ENCODE results near the gene WDR26. TPM values are rescaled to one million over a fixed set of nuclear protein-coding genes. Genes with fewer than 3 reads are reported as not detected.

WDR26 gene
- total and polyA plus RNA-seq, 9 of the 15 experiments (the other 6 are each of a cell fraction or from before 2014, with no cell fraction given), result 11.5 to 66.0 (median 39.8) TPM

GRCh38 chr1:224447971-224448370 is 13.4 kb upstream of the WDR26 start:
- FAIRE-seq (no peak), DNase-seq (ENCODE audit: extremely low read depth in 1 of 4, low spot score in 3 of 4) (no peak), ATAC-seq (no peak)
- Histone ChIP-seq H3K27me3 (ENCODE audit: control insufficient read depth in 2 of 2, insufficient read depth in 2 of 2, low read length in 2 of 2) (no peaks in the 10 kb centered on the region), H2AFZ (ENCODE audit: low read depth, low read length) (no peak overlapping the region), H3K27ac (ENCODE audit: extremely low read depth, low read depth, low read length) (no peak overlapping the region), H3K4me1 (replicated peaks in 1 of 2; ENCODE audit: control insufficient read depth in 2 of 2, insufficient read depth in 2 of 2, low read length in 2 of 2) (no peaks in the 10 kb centered on the region), H3K9ac (ENCODE audit: insufficient read depth in 1 of 2, low read depth in 2 of 2, low read length in 2 of 2) (no peak overlapping the region), H3K36me3 (ENCODE audit: control insufficient read depth, insufficient read depth, low read length) (no peaks in the 10 kb centered on the region), H3K4me3 (no peak overlapping the region), H3K9me1 (ENCODE audit: control insufficient read depth, insufficient read depth, low read length) (no peaks in the 10 kb centered on the region), H4K20me1 (replicated peaks; ENCODE audit: control insufficient read depth, insufficient read depth, low read length) (no peaks in the 10 kb centered on the region), H3K4me2 (ENCODE audit: insufficient read depth, low read length) (no peak overlapping the region), H3K79me2 (ENCODE audit: control insufficient read depth, insufficient read depth, low read length) (no peaks in the 10 kb centered on the region), H3K9me3 (replicated peaks; ENCODE audit: control insufficient read depth, insufficient read depth, low read depth, low read length) (no peaks in the 10 kb centered on the region)
- WGBS (ENCODE audit: insufficient coverage, low coverage, missing lambda C conversion rate), result 88% methylated on average over 3 of the region's 3 CpGs
- no TSS peak for BruUV-seq (replicated peaks)
- peak; percentile 50 for TF ChIP-seq ZNF121 (CRISPR knock-in tag; conservative IDR thresholded peaks at IDR 0.05)
- TF ChIP-seq, protein P1, sequence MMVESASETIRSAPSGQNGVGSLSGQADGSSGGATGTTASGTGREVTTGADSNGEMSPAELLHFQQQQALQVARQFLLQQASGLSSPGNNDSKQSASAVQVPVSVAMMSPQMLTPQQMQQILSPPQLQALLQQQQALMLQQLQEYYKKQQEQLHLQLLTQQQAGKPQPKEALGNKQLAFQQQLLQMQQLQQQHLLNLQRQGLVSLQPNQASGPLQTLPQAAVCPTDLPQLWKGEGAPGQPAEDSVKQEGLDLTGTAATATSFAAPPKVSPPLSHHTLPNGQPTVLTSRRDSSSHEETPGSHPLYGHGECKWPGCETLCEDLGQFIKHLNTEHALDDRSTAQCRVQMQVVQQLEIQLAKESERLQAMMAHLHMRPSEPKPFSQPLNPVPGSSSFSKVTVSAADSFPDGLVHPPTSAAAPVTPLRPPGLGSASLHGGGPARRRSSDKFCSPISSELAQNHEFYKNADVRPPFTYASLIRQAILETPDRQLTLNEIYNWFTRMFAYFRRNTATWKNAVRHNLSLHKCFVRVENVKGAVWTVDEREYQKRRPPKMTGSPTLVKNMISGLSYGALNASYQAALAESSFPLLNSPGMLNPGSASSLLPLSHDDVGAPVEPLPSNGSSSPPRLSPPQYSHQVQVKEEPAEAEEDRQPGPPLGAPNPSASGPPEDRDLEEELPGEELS (CRISPR knock-in tag; IDR thresholded peaks at IDR 0.05; ENCODE audit: borderline replicate concordance), result no peak
- TF ChIP-seq IFI16 (CRISPR knock-in tag; IDR thresholded peaks at IDR 0.05), result no peak
- no peak for TF ChIP-seq WHSC1 (IDR thresholded peaks at IDR 0.05; ENCODE audit: low read length)
- TF ChIP-seq STAT5B (CRISPR knock-in tag; IDR thresholded peaks at IDR 0.05), result no peak
- TF ChIP-seq CUX1 (CRISPR knock-in tag; IDR thresholded peaks at IDR 0.05), result no peak
- TF ChIP-seq SFPQ (IDR thresholded peaks at IDR 0.05; ENCODE audit: low read depth, low read length), result no peak
- ChIA-PET POLR2A (interaction anchor here (0.6 to 2.4 kb wide), 4 partner anchors 9 to 1972 kb away, joined by 3 to 10 read pairs (median 8); no protein-coding TSS in a partner anchor), CTCF (ENCODE audit: low intra/inter-chr PET ratio) (no interaction called here)
- in situ Hi-C loops (cut with MboI), result no loop called here
- intact Hi-C loops (cut with micrococcal nuclease), result no loop called here

All from K562 (cell line).